Measurements from ENCODE around the gene PARD3B. TPM values are rescaled to one million over a fixed set of nuclear protein-coding genes. Genes with fewer than 3 reads are reported as not detected.

The PARD3B gene
- total and polyA plus RNA-seq, 10 of the 15 experiments (the other 5 are each of a cell fraction or from before 2014, with no cell fraction given), result 0.01 to 0.54 (median 0.07) TPM; not detected in 7

DNA sequence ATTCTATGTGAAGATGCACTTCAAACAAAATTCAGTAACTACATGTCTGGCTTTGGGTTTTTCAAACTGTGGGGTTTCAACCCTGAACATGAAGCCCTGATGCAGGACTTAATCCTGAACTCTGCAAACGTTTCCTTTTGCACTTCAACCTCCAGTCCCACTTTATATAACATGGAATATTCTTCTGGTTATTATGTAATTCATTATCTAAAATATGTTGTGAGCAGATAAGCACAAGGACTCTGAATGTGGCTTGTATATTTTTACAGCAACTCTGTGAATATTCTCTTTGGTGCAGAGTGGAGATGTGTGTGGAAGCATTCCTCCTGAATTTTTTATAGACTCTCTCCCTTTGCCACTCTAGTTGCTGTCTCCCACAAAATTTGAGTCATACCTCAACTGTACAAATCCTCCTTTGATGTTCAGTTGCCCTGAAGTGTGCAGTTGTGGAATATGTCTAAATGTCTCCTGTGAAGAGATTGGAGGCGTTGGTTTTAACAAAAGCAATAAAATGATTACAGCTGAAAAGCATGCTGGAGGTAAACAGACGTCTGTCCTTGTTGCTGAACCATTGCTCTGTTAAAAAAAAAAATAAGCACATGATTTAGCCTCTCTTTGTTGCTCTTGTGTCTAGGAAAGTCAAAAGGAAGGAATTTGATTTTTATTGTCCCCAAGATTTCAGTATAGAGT is 931.9 kb downstream of the PARD3B start (continued):
- TF ChIP-seq EGR1 (IDR thresholded peaks at IDR 0.05; ENCODE audit: borderline replicate concordance in 1 of 2, low read depth in 2 of 2, low read length in 2 of 2), result no peak
- no peak for TF ChIP-seq RUNX3 (IDR thresholded peaks at IDR 0.05; ENCODE audit: low read length)
- no peak for TF ChIP-seq PML (IDR thresholded peaks at IDR 0.05; ENCODE audit: low read length)
- no peak for TF ChIP-seq SREBF2 (IDR thresholded peaks at IDR 0.05; ENCODE audit: low read length)

GRCh38 chr2:205481861-205482260 is 936.6 kb downstream of the PARD3B start:
- ATAC-seq (no peak), DNase-seq (ENCODE audit: low read depth, low spot score) (no peak), FAIRE-seq (no peak)
- Histone ChIP-seq H3K79me2 (ENCODE audit: control insufficient read depth, insufficient read depth, low read length) (no peaks in the 10 kb centered on the region), H3K27ac (ENCODE audit: control insufficient read depth, insufficient read depth) (no peak overlapping the region), H3K4me1 (ENCODE audit: control insufficient read depth, insufficient read depth, low read length) (no peaks in the 10 kb centered on the region), H4K20me1 (ENCODE audit: control insufficient read depth, insufficient read depth) (no peaks in the 10 kb centered on the region), H3K4me2 (ENCODE audit: control insufficient read depth, insufficient read depth) (no peak overlapping the region), H3K36me3 (ENCODE audit: control insufficient read depth in 2 of 2, insufficient read depth in 2 of 2, low read length in 1 of 2) (no peaks in the 10 kb centered on the region), H3K4me3 (no peak overlapping the region), H2AFZ (ENCODE audit: control insufficient read depth, low read depth, low read length) (no peak overlapping the region), H3K27me3 (replicated peaks in 1 of 2; ENCODE audit: control insufficient read depth in 2 of 2, insufficient read depth in 2 of 2, low read length in 1 of 2) (peaks cover 0 to 1% of the 10 kb centered on the region in 2 experiments; a peak in 2 of 4 replicates), H3K9me3 (replicated peaks; ENCODE audit: control insufficient read depth, insufficient read depth, low read length) (no peaks in the 10 kb centered on the region), H3K9ac (ENCODE audit: control insufficient read depth, insufficient read depth, low read length) (no peak overlapping the region)
- intact Hi-C loops (cut with micrococcal nuclease; ENCODE audit: unreplicated experiment) (no loop called here), in situ Hi-C loops (cut with MboI) (no loop called here)
- no TSS peak for BruUV-seq (replicated peaks)
- SMC1A ChIA-PET (ENCODE audit: uncharacterized antibody, unreplicated experiment), result no interaction called here
- POLR2A ChIA-PET, result no interaction called here
- WGBS (ENCODE audit: insufficient coverage, insufficient replicate concordance, low lambda C conversion rate, missing lambda C conversion rate), result 10% methylated on average over 5 of the region's 5 CpGs
- CTCF ChIA-PET, result interaction anchor here (2.1 kb wide), 1 partner anchor 19 kb away, joined by 7 read pairs; no protein-coding TSS in a partner anchor
- RAD21 ChIA-PET (ENCODE audit: unreplicated experiment), result no interaction called here
- TF ChIP-seq, protein P1, sequence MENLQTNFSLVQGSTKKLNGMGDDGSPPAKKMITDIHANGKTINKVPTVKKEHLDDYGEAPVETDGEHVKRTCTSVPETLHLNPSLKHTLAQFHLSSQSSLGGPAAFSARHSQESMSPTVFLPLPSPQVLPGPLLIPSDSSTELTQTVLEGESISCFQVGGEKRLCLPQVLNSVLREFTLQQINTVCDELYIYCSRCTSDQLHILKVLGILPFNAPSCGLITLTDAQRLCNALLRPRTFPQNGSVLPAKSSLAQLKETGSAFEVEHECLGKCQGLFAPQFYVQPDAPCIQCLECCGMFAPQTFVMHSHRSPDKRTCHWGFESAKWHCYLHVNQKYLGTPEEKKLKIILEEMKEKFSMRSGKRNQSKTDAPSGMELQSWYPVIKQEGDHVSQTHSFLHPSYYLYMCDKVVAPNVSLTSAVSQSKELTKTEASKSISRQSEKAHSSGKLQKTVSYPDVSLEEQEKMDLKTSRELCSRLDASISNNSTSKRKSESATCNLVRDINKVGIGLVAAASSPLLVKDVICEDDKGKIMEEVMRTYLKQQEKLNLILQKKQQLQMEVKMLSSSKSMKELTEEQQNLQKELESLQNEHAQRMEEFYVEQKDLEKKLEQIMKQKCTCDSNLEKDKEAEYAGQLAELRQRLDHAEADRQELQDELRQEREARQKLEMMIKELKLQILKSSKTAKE (IDR thresholded peaks at IDR 0.05; ENCODE audit: low read depth, poor library complexity, severe bottlenecking), result no peak
- TF ChIP-seq NR2F1 (conservative IDR thresholded peaks at IDR 0.05) (no peak), MAX (IDR thresholded peaks at IDR 0.05; ENCODE audit: low read depth, low read length) (no peak)
- TF ChIP-seq, protein P2, sequence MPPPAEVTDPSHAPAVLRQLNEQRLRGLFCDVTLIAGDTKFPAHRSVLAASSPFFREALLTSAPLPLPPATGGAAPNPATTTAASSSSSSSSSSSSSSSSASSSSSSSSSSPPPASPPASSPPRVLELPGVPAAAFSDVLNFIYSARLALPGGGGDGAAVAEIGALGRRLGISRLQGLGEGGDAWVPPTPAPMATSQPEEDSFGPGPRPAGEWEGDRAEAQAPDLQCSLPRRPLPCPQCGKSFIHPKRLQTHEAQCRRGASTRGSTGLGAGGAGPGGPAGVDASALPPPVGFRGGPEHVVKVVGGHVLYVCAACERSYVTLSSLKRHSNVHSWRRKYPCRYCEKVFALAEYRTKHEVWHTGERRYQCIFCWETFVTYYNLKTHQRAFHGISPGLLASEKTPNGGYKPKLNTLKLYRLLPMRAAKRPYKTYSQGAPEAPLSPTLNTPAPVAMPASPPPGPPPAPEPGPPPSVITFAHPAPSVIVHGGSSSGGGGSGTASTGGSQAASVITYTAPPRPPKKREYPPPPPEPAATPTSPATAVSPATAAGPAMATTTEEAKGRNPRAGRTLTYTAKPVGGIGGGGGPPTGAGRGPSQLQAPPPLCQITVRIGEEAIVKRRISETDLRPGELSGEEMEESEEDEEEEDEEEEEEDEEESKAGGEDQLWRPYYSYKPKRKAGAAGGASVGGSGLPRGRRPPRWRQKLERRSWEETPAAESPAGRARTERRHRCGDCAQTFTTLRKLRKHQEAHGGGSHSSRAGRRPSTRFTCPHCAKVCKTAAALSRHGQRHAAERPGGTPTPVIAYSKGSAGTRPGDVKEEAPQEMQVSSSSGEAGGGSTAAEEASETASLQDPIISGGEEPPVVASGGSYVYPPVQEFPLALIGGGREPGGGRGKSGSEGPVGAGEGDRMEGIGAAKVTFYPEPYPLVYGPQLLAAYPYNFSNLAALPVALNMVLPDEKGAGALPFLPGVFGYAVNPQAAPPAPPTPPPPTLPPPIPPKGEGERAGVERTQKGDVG (CRISPR knock-in tag; IDR thresholded peaks at IDR 0.05), result no peak
